Chondrocyte (in vitro differentiated cells): ENCODE measurements around the gene PWP1. TPM values are rescaled to one million over a fixed set of nuclear protein-coding genes. Genes with fewer than 3 reads are reported as not detected.

ENCODE experiments used
- DNase-seq: peaks from one replicate; pipeline ENCODE4 v3.0.0; 2021; ENCODE audit warnings: mixed read lengths, low spot score
- H3K27ac Mint-ChIP-seq: one replicate; pipeline ENCODE4 v1.8.0; 2021; ENCODE audit warnings: mild to moderate bottlenecking, moderate library complexity, mixed read lengths; ENCODE audit not compliant: unreplicated experiment
- H3K27me3 Mint-ChIP-seq: 2 replicates; pipeline ENCODE4 v1.8.0; 2021; ENCODE audit warnings: low read depth, mixed read lengths
- H3K36me3 Mint-ChIP-seq: 2 replicates; pipeline ENCODE4 v1.8.0; 2021; ENCODE audit warnings: low read depth, mixed read lengths
- H3K4me1 Mint-ChIP-seq: 2 replicates; pipeline ENCODE4 v1.8.0; 2021; ENCODE audit warnings: low read depth, mild to moderate bottlenecking, mixed read lengths
- H3K4me3 Mint-ChIP-seq: one replicate; pipeline ENCODE4 v1.8.0; 2021; ENCODE audit warnings: mild to moderate bottlenecking, moderate library complexity, mixed read lengths; ENCODE audit not compliant: unreplicated experiment
- H3K9me3 Mint-ChIP-seq: 2 replicates; pipeline ENCODE4 v1.8.0; 2021; ENCODE audit warnings: low read depth, mixed read lengths
- CTCF ChIP-seq: fragments of 200-600 bp; sonication (generic); IDR thresholded peaks from 2 replicates; pipeline ENCODE4 v1.5.0; 2021; ENCODE audit warnings: antibody characterized with exemption, mild to moderate bottlenecking, moderate library complexity
- long read RNA-seq: library from polyadenylated mRNA; stranded (forward); transcript quantifications from one replicate; pipeline ENCODE4 v2.0.0, GENCODE V29; 2021
- total RNA-seq: library from RNA; stranded (reverse); gene quantifications from 3 replicates; pipeline ENCODE4 v1.2.1, GENCODE V29; 2021

The PWP1 gene
- total RNA-seq, result 42.2 to 44.9 TPM (median 42.6 TPM) in 3 replicates
- long read RNA-seq, transcript PWP1-201 (15 exons, 2,621 nt), result major isoform, 119 of 126 reads
- long read RNA-seq, partial matches to known transcripts, result 0 of 126 reads
- long read RNA-seq, other reads (novel, unspliced or antisense), result 7 of 126 reads

- H3K9me3 Mint-ChIP-seq, result no peaks in the 10 kb centered on the region
- H3K36me3 Mint-ChIP-seq, result peaks cover 12% of the 10 kb centered on the region
- H3K4me3 Mint-ChIP-seq, result peak within 1 kb of the TSS; percentile 86
- TF ChIP-seq CTCF, result no peak
- peaks cover under 1% of the 10 kb centered on the region for H3K27me3 Mint-ChIP-seq
- DNase-seq, result peak; percentile 96
- peak within 1 kb of the TSS; percentile 95 for H3K27ac Mint-ChIP-seq
- peaks cover 24% of the 10 kb centered on the region for H3K4me1 Mint-ChIP-seq
These were observed at the start of gene PWP1 for GRCh38 chr12:107685360-107686248. PWP1 (plus strand) TSS chr12:107685799; CDS start chr12:107685900, 101 bp downstream.

GRCh38 chr12:107641154-107641553, 44.4 kb upstream of the PWP1 start:
- no peak for TF ChIP-seq CTCF
- DNase-seq, result no peak
- H3K4me3 Mint-ChIP-seq, result no peak overlapping the region
- peaks cover 8% of the 10 kb centered on the region for H3K4me1 Mint-ChIP-seq
- H3K27me3 Mint-ChIP-seq, result peaks cover 43% of the 10 kb centered on the region
- no peaks in the 10 kb centered on the region for H3K9me3 Mint-ChIP-seq
- H3K36me3 Mint-ChIP-seq, result no peaks in the 10 kb centered on the region
- no peak overlapping the region for H3K27ac Mint-ChIP-seq

- Mint-ChIP-seq H3K4me1 (peaks cover 9% of the 10 kb centered on the region), H3K27me3 (peaks cover 43% of the 10 kb centered on the region), H3K36me3 (no peaks in the 10 kb centered on the region), H3K9me3 (no peaks in the 10 kb centered on the region), H3K4me3 (no peak overlapping the region), H3K27ac (no peak overlapping the region)
- TF ChIP-seq CTCF, result no peak
- no peak for DNase-seq
These were observed 43.4 kb upstream of the PWP1 start for GRCh38 chr12:107642240-107642639.

GRCh38 chr12:107645630-107646333, 39.8 kb upstream of the PWP1 start:
- Mint-ChIP-seq H3K9me3 (no peaks in the 10 kb centered on the region), H3K4me3 (peak overlapping the region; percentile 16), H3K36me3 (no peaks in the 10 kb centered on the region), H3K27me3 (peaks cover 24% of the 10 kb centered on the region), H3K27ac (peak overlapping the region; percentile 32), H3K4me1 (peaks cover 9% of the 10 kb centered on the region)
- DNase-seq, result no peak
- no peak for TF ChIP-seq CTCF

GRCh38 chr12:107646436-107646835, 39.2 kb upstream of the PWP1 start:
- Mint-ChIP-seq H3K36me3 (no peaks in the 10 kb centered on the region), H3K27me3 (peaks cover 21% of the 10 kb centered on the region), H3K4me1 (peaks cover 9% of the 10 kb centered on the region), H3K9me3 (no peaks in the 10 kb centered on the region), H3K27ac (no peak overlapping the region), H3K4me3 (no peak overlapping the region)
- DNase-seq, result no peak
- TF ChIP-seq CTCF, result no peak
